Peyer's patch (tissue), 4 donors: ENCODE measurements around the gene TBXA2R.

ENCODE experiments used
- CTCF ChIP-seq, 6 experiments: fragments of 450-650 bp in 4 of 6; fragments of 200-600 bp in 2 of 6; sonication (generic) in 1 of 6; IDR thresholded peaks; one replicate each; pipeline ENCODE4 v1.5.1; 2017 to 2019; ENCODE audit warnings: antibody characterized with exemption in 6 of 6, mild to moderate bottlenecking in 3 of 6, moderate library complexity in 1 of 6
- POLR2A ChIP-seq, 2 donors: fragments of 450-650 bp; IDR thresholded peaks; one replicate each; pipeline ENCODE4 v1.5.1; 2017; ENCODE audit warnings: antibody characterized with exemption in 2 of 2, mild to moderate bottlenecking in 2 of 2, moderate library complexity in 2 of 2

GRCh38 chr19:3573858-3574637 is 32.6 kb downstream of the TBXA2R start:
- no peak for TF ChIP-seq CTCF (IDR thresholded peaks at IDR 0.05)
- no peak for TF ChIP-seq POLR2A (IDR thresholded peaks at IDR 0.05)
